HCT116 (cell line): ENCODE data around the gene CAMK2A. TPM values are rescaled to one million over a fixed set of nuclear protein-coding genes. Genes with fewer than 3 reads are reported as not detected.

Experiments
- ATAC-seq: fragments of 200-7000 bp; cut with Tn5 transposase; 2 replicates; pipeline ENCODE4 v1.9.1; 2020; ENCODE audit warnings: mild to moderate bottlenecking, moderate library complexity
- BruUV-seq: library from RNA; stranded (reverse); fragments of 400-500 nt; replicated peaks from 2 replicates; lab custom pipeline; 2021; lab: Mats Ljungman, UMichigan
- CTCF ChIA-PET: fragments of 300-600 bp; sonication (Branson Sonifier 250); formaldehyde crosslinking; loops from one replicate; lab custom pipeline; 2021; ENCODE audit warnings: antibody characterized with exemption; lab: Charles Lee
- POLR2A ChIA-PET: fragments of 300-600, 350-600 bp; sonication (Branson Sonifier 250); formaldehyde crosslinking; loops from one replicate; lab custom pipeline; 2021; ENCODE audit warnings: antibody characterized with exemption; lab: Charles Lee
- RAD21 ChIA-PET, 2 experiments: fragments of 300-600 bp; sonication (Branson Sonifier 250); formaldehyde crosslinking; loops; one replicate each; lab custom pipeline; 2023; ENCODE audit warnings: low total read pairs in 2 of 2; ENCODE audit not compliant: uncharacterized antibody in 2 of 2, unreplicated experiment in 2 of 2, low non-redundant PET in 1 of 2; lab: Charles Lee
- DNase-seq: peaks from one replicate; pipeline ENCODE4 v3.0.0-alpha.2; 2010; ENCODE audit warnings: low read depth, low spot score
- H2AFZ ChIP-seq: fragments of 200-600 bp; shearing (Covaris generic), sonication (generic); 2 replicates; pipeline ENCODE4 v1.6.1; 2017; ENCODE audit warnings: low read depth, mixed run types, mixed read lengths, antibody characterized with exemption, low read length; ENCODE audit not compliant: poor library complexity, severe bottlenecking
- H3K27ac ChIP-seq: 2 replicates; pipeline ENCODE4 v1.5.1; 2012; ENCODE audit warnings: low read depth, low read length
- H3K27me3 ChIP-seq: fragments of 200-600 bp; sonication (generic); 2 replicates; pipeline ENCODE4 v1.6.1; 2016; ENCODE audit warnings: mixed run types, low read length, mixed read lengths; ENCODE audit not compliant: insufficient read depth
- H3K36me3 ChIP-seq, 2 experiments: fragments of 200-500 bp in 1 of 2; fragments of 200-600 bp in 1 of 2; sonication (Bioruptor generic) in 1 of 2; sonication (generic) in 1 of 2; 2 replicates each; pipeline versions ENCODE4 v1.5.1 to v1.6.1; 2014 to 2016; ENCODE audit warnings: low read length in 2 of 2, inconsistent platforms in 1 of 2, mixed read lengths in 1 of 2, mixed run types in 1 of 2; ENCODE audit not compliant: insufficient read depth in 2 of 2, control insufficient read depth in 1 of 2
- H3K4me1 ChIP-seq, 2 experiments: fragments of 200-600 bp in 1 of 2; sonication (generic) in 1 of 2; 2 replicates each; pipeline versions ENCODE4 v1.5.1 to v1.6.1; 2012 to 2017; ENCODE audit warnings: low read length in 2 of 2, inconsistent platforms in 1 of 2, mild to moderate bottlenecking in 1 of 2, mixed read lengths in 1 of 2, mixed run types in 1 of 2, moderate library complexity in 1 of 2; ENCODE audit not compliant: insufficient read depth in 2 of 2, control insufficient read depth in 1 of 2
- H3K4me2 ChIP-seq: fragments of 200-600 bp; sonication (generic); 2 replicates; pipeline ENCODE4 v1.6.1; 2017; ENCODE audit warnings: mixed run types, low read length, mixed read lengths
- H3K4me3 ChIP-seq, 2 experiments: fragments of 200-600 bp in 1 of 2; sonication (generic) in 1 of 2; replicated peaks in 1 of 2; 2 replicates each; pipeline ENCODE4 v1.5.1; 2011 to 2016; ENCODE audit warnings: low read length in 2 of 2, control low read depth in 1 of 2, low read depth in 1 of 2, mild to moderate bottlenecking in 1 of 2, mixed read lengths in 1 of 2, mixed run types in 1 of 2
- H3K79me2 ChIP-seq: fragments of 200-600 bp; sonication (generic); 2 replicates; pipeline ENCODE4 v1.6.1; 2017; ENCODE audit warnings: mild to moderate bottlenecking, mixed run types, low read length, moderate library complexity, mixed read lengths; ENCODE audit not compliant: insufficient read depth
- H3K9ac ChIP-seq: fragments of 200-600 bp; sonication (generic); 2 replicates; pipeline ENCODE4 v1.6.1; 2016; ENCODE audit warnings: low read length, mixed read lengths
- H3K9me2 ChIP-seq: fragments of 200-600 bp; sonication (generic), shearing (Covaris generic); 2 replicates; pipeline ENCODE4 v1.6.1; 2017; ENCODE audit warnings: mixed run types, mild to moderate bottlenecking, moderate library complexity; ENCODE audit not compliant: insufficient read depth
- H3K9me3 ChIP-seq, 2 experiments: fragments of 200-500 bp in 1 of 2; fragments of 200-600 bp in 1 of 2; sonication (Bioruptor generic) in 1 of 2; sonication (generic) in 1 of 2; 2 replicates each; pipeline ENCODE4 v1.6.1; 2014 to 2017; ENCODE audit warnings: low read length in 2 of 2, mixed read lengths in 2 of 2, inconsistent platforms in 1 of 2, low read depth in 1 of 2, mild to moderate bottlenecking in 1 of 2, mixed run types in 1 of 2, moderate library complexity in 1 of 2; ENCODE audit not compliant: control insufficient read depth in 1 of 2, insufficient read depth in 1 of 2
- H4K20me1 ChIP-seq: fragments of 200-600 bp; sonication (generic), shearing (Covaris generic); 2 replicates; pipeline ENCODE4 v1.6.1; 2017; ENCODE audit warnings: mixed run types, mild to moderate bottlenecking, moderate library complexity; ENCODE audit not compliant: insufficient read depth
- ATF3 ChIP-seq: IDR thresholded peaks from 2 replicates; pipeline ENCODE4 v1.6.1; 2012
- EGR1 ChIP-seq: IDR thresholded peaks from 2 replicates; pipeline ENCODE4 v1.6.1; 2012; ENCODE audit warnings: low read depth
- EZH2 ChIP-seq: fragments of 200-600 bp; sonication (generic); IDR thresholded peaks from 2 replicates; pipeline ENCODE4 v1.6.1; 2017; ENCODE audit warnings: antibody characterized with exemption, mixed run types
- FOSL1 ChIP-seq: IDR thresholded peaks from 2 replicates; pipeline ENCODE4 v1.6.1; 2012; ENCODE audit warnings: low read depth
- POLR2AphosphoS5 ChIP-seq: IDR thresholded peaks from 2 replicates; pipeline ENCODE4 v1.6.1; 2011; ENCODE audit warnings: mild to moderate bottlenecking, low read depth, low read length, moderate library complexity
- YY1 ChIP-seq: IDR thresholded peaks from 2 replicates; pipeline ENCODE4 v1.6.1; 2011; ENCODE audit warnings: low read length, low read depth, moderate library complexity, mild to moderate bottlenecking; ENCODE audit not compliant: insufficient replicate concordance; ENCODE audit errors: extremely low read depth
- ZFX ChIP-seq: fragments of 450-650 bp; IDR thresholded peaks from 2 replicates; pipeline ENCODE4 v1.6.1; 2017
- intact Hi-C: fragments of 100-400 bp; cut with micrococcal nuclease; formaldehyde crosslinking; loops from 2 replicates; pipeline ENCODE4 v1.10.0; 2022
- total RNA-seq: library from RNA; stranded (reverse); gene quantifications from one replicate; pipeline ENCODE4 v1.2.1, GENCODE V29; 2021; ENCODE audit not compliant: unreplicated experiment
- TF ChIP-seq, protein P1 (sequence below): IDR thresholded peaks from 2 replicates; pipeline ENCODE4 v1.6.1; 2011; ENCODE audit warnings: mild to moderate bottlenecking, low read length, moderate library complexity; ENCODE audit not compliant: insufficient replicate concordance; ENCODE audit errors: extremely low read depth

The CAMK2A gene
- total RNA-seq, 1 experiment from 2014 or later, result not detected

DNA sequence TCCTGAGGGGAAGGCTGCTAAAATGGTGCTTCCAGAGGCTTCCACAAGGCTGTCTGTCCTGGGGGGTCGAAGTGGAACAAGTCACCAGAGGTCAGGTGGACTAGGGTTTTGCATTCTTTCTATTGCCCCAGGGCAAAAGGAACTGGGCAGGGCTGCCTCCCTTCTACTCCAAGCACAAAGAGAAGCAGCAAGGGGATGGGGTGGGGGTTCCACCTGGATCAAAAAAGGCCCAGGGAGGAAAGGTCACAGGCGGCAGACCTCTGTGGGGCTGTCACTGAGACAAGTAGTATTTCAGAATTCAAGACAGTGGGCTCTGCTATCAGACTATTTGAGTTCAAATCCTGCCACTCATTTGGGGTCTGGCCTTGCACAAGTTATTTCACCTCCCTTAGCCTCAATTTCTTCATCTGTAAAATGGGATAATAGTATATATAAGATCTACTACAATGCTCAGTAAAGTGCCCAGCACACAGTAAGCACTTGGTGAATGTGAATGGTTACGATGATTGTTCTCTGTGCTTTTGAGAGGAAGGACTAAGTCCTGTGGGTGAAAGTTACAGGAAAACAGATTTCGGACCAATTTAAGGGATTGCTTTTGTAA is 15.0 kb upstream of the CAMK2A start:
- intact Hi-C loops, result no loop called here
- H3K27ac ChIP-seq, result no peak overlapping the region

More for the DNA sequence above, 15.0 kb upstream of the CAMK2A start:
- ATAC-seq (no peak), DNase-seq (no peak)
- ChIA-PET POLR2A (no interaction called here), RAD21 (no interaction called here), CTCF (no interaction called here)
- TF ChIP-seq POLR2AphosphoS5, result no peak
- TF ChIP-seq YY1, result no peak
- no peak for TF ChIP-seq FOSL1
- no peak for TF ChIP-seq ATF3
- no peak for TF ChIP-seq EGR1
- no peak for TF ChIP-seq ZFX
- TF ChIP-seq, protein P1, sequence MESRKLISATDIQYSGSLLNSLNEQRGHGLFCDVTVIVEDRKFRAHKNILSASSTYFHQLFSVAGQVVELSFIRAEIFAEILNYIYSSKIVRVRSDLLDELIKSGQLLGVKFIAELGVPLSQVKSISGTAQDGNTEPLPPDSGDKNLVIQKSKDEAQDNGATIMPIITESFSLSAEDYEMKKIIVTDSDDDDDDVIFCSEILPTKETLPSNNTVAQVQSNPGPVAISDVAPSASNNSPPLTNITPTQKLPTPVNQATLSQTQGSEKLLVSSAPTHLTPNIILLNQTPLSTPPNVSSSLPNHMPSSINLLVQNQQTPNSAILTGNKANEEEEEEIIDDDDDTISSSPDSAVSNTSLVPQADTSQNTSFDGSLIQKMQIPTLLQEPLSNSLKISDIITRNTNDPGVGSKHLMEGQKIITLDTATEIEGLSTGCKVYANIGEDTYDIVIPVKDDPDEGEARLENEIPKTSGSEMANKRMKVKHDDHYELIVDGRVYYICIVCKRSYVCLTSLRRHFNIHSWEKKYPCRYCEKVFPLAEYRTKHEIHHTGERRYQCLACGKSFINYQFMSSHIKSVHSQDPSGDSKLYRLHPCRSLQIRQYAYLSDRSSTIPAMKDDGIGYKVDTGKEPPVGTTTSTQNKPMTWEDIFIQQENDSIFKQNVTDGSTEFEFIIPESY, result no peak
- no peak for TF ChIP-seq EZH2
- no peaks in the 10 kb centered on the region for H4K20me1 ChIP-seq
- H3K27me3 ChIP-seq, result no peaks in the 10 kb centered on the region
- peaks cover 0 to 5% of the 10 kb centered on the region in 2 experiments; a peak in 1 of 4 replicates for H3K4me1 ChIP-seq
- H3K9ac ChIP-seq, result no peak overlapping the region
- no peak overlapping the region for H3K4me2 ChIP-seq
- no peaks in the 10 kb centered on the region for H3K79me2 ChIP-seq
- no TSS peak for BruUV-seq
- H2AFZ ChIP-seq, result no peak overlapping the region
- no peak overlapping the region for H3K4me3 ChIP-seq
- H3K9me2 ChIP-seq, result no peaks in the 10 kb centered on the region
- H3K36me3 ChIP-seq, result no peaks in the 10 kb centered on the region
- no peaks in the 10 kb centered on the region for H3K9me3 ChIP-seq
